GM19239 (cell line): ENCODE results near the gene SHROOM2.

Experiments used
- DNase-seq: peaks from one replicate; pipeline ENCODE4 v3.0.0; 2011; ENCODE audit warnings: low spot score; ENCODE audit not compliant: insufficient read length
- FAIRE-seq: peaks from 2 replicates; lab custom pipeline; 2011; peaks lifted over from hg19 to GRCh38; lab: Jason Lieb, UNC

Gene SHROOM2

GRCh38 chrX:9859711-9860555, 73.7 kb downstream of the SHROOM2 start:
- no peak for FAIRE-seq
- no peak for DNase-seq

DNA sequence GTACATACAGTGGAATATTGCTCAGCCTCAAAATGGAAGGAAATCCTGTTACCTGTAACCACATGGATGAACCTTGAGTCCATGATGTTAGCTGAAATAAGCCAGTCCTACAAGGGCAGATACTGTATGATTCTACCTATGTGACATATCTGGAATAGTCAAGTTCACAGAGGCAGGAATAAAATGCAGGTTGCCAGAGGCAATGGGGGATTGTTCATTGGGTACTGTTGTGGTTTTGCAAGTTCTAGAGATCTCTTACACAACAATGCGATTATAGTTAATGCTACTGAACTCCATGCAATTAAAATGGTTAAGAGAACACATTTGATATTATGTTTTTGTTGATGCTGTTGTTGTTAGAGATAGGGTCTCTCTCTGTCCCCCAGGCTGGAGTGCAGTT, 74.6 kb downstream of the SHROOM2 start:
- no peak for FAIRE-seq
- no peak for DNase-seq

- no peak for DNase-seq
- no peak for FAIRE-seq
These were observed 75.5 kb downstream of the SHROOM2 start for GRCh38 chrX:9861711-9862110.

GRCh38 chrX:9862525-9862924, 76.3 kb downstream of the SHROOM2 start:
- no peak for FAIRE-seq
- DNase-seq, result no peak

- DNase-seq, result no peak
- FAIRE-seq, result no peak
These were observed 76.7 kb downstream of the SHROOM2 start for GRCh38 chrX:9862953-9863352.

DNA sequence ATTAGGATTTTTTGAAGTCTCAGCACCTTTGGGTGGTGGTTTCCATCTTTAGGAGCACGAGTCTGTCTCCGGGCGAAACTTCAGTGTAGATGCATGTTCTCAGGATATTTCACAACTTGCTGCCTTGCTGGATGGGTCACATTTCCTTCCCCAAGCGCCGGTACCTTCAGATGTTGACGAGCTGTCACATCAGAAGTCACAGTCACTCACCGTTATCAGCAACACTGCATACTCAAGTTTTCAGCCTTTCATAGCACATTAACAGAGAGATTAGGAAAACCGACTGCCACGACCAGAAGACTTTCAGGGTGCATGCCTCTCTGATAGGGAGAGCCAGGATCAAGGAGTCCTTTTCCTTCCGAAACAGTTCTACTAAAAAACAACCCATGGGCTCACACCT, 77.8 kb downstream of the SHROOM2 start:
- no peak for FAIRE-seq
- no peak for DNase-seq

DNA sequence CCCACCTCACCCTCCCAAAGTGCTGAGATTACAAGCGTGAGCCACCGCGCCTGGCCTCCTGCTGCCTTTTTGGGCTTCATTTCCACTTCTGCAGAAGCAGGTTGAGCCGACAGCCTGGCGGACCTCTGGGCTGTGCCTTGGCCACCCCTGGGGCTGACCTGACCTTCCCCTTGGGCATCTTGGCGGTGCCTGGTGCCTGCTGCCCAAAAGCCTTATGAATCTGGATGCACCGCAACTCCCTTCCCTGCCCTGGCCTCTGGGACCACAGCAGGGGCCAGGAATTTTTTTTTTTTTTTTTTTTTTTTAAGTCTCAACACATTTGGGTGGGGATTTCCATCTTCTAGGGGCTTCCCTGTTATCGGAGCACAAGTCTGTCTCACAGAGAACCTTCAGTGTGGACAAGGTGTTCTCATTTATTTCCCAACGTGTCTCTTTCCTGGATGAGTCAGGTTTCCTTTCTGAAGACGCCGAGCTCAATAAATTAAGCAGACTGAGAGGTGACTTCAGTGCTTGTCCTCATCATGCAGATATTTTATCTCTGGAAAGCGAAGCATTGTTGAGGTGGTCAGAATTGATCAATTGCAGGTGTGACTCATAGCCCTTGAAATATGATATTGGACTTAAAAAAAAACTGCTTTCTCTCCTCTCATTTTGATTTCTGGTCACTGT, 79.7 kb downstream of the SHROOM2 start:
- DNase-seq (no peak), FAIRE-seq (no peak)

DNA sequence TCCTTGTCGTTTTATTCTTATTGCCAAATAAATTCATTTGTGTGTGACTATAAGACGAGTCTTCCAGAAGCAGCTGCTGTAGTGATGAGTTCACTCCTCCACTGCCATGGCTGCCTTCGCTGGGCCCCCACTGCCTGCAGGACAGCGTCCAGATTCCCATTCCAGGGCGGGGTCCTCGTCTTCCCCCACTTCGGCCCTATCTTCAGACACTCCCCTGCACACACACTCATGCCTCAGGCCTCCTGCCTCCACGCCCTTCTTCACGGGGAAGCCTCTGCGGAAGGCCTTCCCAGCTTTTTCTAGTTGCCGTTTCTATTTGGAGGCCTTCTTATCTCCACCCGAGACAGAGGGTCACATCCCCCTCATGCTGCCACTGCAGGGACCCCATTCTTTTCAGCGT, 80.4 kb downstream of the SHROOM2 start:
- no peak for DNase-seq
- FAIRE-seq, result no peak

DNA sequence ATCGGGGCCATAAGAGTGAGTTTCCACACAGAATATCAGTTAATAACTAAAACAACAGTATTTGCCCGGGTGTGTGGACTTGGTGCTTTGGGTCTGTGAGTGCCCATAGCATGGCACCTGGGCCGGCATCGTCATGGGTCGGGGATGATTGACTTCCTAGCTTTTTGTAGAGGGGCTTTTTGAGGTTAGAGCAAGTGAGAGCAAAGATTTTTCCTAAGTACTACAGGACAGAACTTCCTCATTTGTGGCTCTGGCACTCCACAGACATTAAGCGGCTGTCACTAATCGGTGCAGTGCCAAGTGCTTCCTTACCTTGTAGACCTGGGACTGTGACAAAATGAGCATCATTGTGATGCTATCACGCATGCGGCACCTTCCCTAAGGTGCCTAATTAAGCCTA, 81.0 kb downstream of the SHROOM2 start:
- FAIRE-seq, result no peak
- DNase-seq, result no peak

- DNase-seq (no peak), FAIRE-seq (no peak)
These were observed 81.5 kb downstream of the SHROOM2 start for GRCh38 chrX:9867753-9868152.

DNA sequence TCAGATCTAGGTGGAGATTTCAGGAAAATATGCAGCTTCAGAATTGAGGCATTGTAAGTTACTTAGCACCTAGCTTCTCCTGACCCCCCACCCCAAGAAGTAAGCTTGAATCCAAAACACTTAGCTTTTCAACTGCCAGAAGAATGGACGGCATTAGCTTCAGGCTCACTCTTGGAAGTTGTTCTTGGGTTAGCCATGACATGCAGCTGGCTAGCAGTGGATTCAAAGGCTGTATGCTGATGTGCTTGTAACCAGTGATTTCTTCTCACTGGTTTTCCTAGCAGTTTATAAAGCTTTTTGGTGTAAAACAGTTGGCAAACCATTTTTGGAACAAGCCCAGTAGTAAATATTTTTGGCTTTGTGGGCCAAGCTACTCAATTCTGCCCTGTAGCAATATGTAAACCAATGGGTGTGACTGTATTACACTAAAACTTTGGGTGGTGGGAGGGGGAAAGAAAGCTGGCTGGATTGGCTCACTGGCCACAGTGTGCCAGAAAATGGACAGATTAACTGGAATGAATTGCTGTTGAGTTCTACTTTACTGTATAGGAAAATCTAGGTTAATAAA, 85.6 kb downstream of the SHROOM2 start:
- FAIRE-seq, result no peak
- DNase-seq, result no peak

DNA sequence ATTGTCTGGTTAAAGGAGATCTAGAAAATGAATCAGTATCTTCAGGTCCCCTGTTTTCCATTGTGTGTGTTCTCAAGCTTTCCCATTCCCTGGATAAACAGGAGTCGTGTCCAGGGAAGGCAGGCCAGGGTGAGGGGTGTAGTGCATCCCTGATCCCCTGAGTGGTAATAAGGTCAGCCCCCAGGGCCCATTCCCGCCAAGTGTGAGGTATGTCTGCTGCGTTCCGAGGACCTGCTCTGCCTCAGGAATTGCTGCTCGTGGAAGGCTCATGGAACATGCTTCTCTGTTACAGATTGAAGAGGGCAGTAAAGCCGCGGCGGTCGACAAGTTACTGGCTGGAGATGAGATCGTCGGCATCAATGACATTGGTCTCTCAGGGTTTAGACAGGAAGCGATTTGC, 87.1 kb downstream of the SHROOM2 start:
- DNase-seq, result no peak
- FAIRE-seq, result no peak

GRCh38 chrX:9873952-9874351, 87.7 kb downstream of the SHROOM2 start:
- FAIRE-seq, result peak; percentile 82
- peak; percentile 20 for DNase-seq

GRCh38 chrX:9874483-9874882, 88.3 kb downstream of the SHROOM2 start:
- FAIRE-seq (no peak), DNase-seq (no peak)

DNA sequence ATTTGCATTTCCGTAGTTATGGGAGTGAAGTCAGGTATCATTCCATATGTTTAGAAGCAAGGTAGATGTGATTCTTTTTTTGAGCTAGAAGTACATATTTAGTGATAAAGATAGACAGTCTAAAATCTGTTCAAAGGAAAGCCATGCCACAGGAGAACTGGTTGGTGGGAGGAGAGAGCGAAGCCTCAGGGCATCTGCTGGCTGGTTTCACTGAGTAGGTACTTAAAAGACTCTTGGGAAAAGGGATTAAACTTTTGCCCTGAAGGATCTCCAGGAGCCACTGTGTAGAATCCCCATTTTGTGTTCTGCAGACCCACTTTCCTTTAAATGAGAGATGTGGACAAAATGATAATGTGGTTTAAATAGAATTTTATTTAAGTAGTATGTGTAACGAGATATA, 89.6 kb downstream of the SHROOM2 start:
- FAIRE-seq (no peak), DNase-seq (no peak)

DNA sequence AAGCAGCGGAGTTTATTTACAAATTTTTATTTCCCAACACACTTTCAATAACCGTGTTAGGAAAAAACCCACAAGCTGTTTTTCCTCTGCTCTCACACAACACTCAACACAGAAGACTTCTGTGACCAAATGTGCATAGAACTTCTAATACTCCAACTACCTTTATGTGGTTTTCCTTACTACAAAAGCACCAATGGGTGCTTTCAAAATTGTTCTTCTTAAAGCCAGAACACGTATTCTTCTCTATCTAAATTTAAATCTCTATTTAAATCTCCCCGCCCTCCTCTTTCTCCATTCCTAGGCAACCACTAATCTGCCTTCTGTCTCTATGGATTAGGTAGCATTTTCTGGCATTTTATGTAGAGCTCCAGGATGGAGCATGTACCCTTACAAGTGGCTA, 90.0 kb downstream of the SHROOM2 start:
- no peak for FAIRE-seq
- DNase-seq, result no peak

- no peak for FAIRE-seq
- no peak for DNase-seq
These were observed 92.1 kb downstream of the SHROOM2 start for GRCh38 chrX:9878146-9878820.

DNA sequence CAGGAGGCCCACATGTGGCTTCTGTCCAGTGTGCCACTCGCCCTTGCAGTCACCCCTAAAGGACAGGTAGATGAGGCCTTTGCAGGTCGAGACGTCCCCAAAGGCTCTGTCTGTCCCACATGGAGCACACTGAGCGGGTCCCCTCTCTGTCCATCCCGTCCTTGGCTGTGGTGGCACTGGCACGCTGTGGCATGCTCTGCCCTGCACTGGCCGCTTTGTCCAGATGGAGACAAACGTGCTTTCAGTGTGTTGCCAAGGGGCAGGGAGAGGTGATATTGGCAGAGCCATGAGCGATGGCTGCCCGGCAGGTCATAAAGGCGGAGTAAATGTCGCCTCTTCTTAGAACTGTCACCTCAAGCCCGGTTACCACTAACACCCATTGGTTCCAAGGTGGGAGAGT, 94.0 kb downstream of the SHROOM2 start:
- FAIRE-seq (no peak), DNase-seq (no peak)

DNA sequence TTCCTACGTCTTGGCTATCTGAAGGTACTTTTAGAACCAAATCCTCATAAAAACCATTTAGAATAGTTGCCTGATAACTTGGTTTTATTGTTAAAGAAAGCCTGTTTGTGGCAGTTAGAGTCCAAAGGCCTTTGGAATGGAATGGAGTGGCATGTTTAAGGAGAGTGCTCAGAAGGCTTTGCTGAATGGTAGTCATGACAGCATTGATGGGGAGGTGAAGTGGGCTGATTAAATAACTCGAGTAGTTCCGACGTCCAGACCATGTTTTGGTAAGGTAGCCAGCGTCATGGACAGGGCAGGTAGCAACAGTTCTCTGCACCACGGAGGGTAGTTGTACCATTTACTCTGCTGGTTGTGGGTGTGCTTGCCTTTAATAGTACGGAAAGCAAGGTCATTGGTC, 94.6 kb downstream of the SHROOM2 start:
- no peak for DNase-seq

GRCh38 chrX:9882669-9883446, 96.6 kb downstream of the SHROOM2 start:
- DNase-seq (no peak), FAIRE-seq (no peak)

More for the DNA sequence above, 94.6 kb downstream of the SHROOM2 start:
- no peak for FAIRE-seq
